IPS-NIHi11 (cell line): ENCODE data around the gene HEPHL1.
"Not testable (repeated sequence)": the region's sequence is repeated elsewhere in the genome, so short reads cannot be mapped to it uniquely, and the experiment has no call there.

ENCODE experiments used
- DNase-seq: peaks from one replicate; pipeline ENCODE4 v3.0.0; 2012; ENCODE audit warnings: mixed read lengths, low spot score

The HEPHL1 gene

DNA sequence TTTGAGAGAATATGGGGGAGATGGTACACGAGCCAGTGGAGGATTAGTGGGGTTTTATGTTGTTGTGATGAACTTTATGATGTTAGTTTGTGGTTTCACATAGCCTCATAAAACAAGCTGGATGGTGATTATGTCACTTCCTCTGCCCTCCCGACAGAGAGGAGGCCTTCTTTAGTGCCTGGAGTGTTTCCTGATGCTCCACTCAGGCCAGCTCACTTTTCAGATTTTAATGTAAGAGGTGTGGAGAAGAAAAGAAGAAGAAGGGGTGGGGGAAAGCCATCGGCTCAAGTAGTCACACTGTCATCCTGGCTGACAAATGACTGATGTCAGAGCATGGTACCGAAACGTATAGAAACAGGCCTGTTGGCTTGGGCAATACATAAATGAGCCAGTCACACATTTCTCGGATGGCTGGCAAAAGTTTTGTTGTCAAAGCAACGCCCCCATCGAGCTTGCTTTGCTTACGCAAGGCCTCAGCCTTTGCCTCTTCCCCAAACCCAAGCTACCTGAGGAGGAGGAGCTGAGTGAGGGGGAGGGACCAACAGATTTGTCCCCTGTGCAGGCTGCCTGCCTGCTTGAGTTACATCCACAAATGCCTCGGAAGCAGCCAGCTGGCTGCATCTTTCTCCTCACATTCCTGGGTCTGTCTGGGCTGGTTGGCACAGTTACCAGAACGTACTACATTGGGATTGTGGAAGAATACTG is at the start of gene HEPHL1:
HEPHL1 (plus strand) TSS at position 578 of the 705 bp plus-strand sequence; CDS start at position 593, 15 bp downstream.
- DNase-seq = peak; percentile 25

- DNase-seq = no peak
Measured at GRCh38 chr11:93972790-93973189, 48.4 kb upstream of the HEPHL1 start.

DNA sequence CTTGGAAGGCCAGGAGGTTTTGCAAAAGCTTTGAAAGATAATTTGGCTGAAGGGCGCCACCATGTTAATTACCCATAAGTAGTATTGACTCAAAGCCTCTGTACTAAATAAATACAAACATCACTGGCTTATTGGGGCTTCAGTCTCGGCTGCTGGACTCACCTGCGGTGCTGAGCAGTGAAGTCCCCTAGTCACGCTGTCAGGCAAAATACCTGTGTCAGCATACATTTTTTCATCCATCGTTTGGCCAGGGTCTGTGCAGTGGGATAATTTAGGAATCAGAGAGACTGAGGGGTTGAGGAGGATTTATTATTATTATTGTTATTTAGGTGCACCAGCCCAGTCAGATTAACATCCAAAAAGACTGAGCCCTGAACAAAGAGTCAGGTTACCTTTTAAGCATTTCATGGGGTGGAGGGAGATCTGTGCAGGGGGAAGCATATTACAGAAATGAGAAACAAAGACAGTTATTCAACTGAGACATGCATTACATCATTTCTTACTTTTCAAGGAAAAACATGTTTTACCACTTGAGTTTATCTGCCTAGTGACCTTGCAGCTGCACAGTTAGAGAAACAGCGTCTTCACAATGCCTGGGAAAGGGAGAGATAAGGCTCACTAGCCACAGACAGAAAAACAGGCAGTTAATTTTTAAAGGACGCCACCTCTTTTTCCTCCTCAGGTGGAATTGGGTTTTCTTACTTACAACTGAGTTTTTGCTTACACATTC is 47.7 kb upstream of the HEPHL1 start:
- not testable (repeated sequence) for DNase-seq

GRCh38 chr11:93974759-93975158 is 46.4 kb upstream of the HEPHL1 start:
- DNase-seq = no peak

GRCh38 chr11:93976577-93977254 is 44.4 kb upstream of the HEPHL1 start:
- DNase-seq = not testable (repeated sequence)

DNA sequence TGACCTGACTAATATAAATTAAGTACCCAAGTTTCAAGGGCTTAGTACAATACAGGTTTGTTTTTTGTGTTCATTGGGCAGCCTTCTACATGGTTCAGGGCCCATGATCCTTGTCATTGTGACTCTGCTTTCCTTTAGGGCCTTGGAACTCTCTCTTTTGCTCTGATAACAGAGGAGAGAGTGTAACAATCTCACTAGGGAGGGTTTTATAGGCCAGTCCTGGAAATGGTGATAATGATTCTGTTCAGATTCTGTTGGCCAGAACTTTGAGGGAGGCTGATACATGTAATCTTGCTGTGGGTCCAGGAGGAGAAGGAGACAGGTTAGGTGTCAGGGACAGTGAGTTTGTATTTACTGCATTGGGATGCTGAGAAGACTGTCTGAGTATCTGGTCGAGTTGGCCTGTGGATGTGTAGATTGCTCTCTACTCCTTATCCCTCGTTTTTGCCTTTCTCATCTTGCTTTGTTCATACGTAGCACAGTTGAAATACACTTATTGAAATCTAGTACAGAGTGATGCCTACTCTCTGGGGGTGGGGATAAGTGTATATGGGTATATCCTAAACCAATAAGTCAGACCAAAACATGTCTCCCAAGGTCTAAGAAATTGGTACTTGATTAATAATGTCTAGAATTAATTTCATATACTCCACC is 37.5 kb upstream of the HEPHL1 start:
- no peak for DNase-seq

GRCh38 chr11:93984196-93984567 is 37.0 kb upstream of the HEPHL1 start:
- DNase-seq = no peak

DNA sequence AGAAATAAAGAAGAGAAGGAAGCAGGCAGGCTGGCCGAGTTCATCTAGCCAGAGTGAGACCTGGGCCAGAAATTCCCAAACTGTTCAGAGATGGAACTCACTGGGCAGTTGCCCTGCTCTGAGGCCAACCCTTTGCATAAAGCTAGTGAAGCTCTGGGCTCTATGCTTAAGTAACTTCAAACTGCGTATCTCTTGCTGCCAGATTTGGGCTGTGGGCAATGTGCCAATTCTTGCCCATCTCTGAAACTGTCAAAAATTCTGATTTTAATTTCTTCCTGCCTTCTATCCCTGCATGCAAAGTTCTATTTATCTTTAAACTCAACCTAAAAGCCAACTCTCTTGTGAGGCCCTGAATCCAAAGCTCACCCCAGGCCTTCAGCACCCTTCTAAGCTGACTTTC is 36.2 kb upstream of the HEPHL1 start:
- no peak for DNase-seq

DNA sequence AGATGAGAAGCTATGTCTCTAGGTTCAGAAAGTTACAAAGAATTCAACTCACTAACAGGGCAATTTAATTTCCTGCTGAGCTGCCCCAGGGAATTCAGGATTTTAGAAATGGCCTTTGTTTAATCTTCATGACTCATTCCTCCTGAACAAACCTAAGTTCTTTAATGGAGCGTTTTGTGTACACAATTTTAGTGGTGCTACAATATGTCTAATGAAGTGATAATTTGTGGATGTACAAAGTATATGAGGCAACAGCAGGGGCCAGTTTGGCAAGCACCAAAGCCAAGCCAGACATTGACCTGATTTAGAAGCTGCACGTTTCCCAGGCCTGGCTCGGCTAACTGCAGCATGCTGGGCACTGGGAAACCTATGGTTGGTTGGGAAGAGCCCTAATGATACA is 34.4 kb upstream of the HEPHL1 start:
- DNase-seq = no peak

GRCh38 chr11:93988455-93988854 is 32.7 kb upstream of the HEPHL1 start:
- DNase-seq = no peak

DNA sequence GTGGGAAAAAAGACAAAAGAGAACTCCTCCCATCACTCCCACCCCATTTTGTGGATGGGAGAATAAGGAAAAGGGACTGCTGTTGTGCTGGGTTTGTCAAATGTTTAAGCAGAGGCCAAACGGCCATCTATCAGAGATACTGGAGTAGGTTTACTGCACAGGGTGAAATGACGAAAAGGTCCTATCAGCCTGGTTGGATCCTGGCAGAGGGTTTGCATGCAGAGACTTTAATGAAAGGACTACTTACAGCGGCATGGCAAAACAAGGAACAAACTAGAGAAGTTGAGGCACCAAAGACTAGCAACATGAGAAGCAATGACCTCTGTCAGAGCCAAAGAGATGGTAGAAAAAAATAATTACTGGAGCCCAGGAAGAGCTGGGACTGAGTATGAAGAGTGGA is 32.2 kb upstream of the HEPHL1 start:
- DNase-seq = no peak

DNA sequence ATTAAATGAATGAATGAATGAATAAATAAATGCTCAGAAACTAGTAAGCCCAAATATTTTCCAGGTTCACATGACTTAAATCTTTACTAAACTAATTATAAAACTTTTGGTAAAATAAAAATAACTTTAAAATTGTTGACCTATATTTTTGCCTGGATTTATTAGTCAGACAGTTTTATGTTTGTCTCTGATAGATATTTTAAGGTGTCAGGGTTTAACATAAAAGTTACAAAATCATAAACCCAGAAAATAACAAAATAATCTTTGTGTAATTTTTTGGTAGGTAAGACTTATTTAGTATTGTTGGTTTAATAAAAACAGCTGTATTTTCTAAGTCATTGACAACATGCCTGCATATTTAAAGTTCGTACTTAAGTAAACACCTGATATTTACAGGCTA is 27.4 kb upstream of the HEPHL1 start:
- DNase-seq = no peak

GRCh38 chr11:93997741-93998140 is 23.4 kb upstream of the HEPHL1 start:
- DNase-seq = no peak

- no peak for DNase-seq
Measured at GRCh38 chr11:94000659-94001058, 20.5 kb upstream of the HEPHL1 start.

- no peak for DNase-seq
Measured at GRCh38 chr11:94002226-94002625, 18.9 kb upstream of the HEPHL1 start.

DNA sequence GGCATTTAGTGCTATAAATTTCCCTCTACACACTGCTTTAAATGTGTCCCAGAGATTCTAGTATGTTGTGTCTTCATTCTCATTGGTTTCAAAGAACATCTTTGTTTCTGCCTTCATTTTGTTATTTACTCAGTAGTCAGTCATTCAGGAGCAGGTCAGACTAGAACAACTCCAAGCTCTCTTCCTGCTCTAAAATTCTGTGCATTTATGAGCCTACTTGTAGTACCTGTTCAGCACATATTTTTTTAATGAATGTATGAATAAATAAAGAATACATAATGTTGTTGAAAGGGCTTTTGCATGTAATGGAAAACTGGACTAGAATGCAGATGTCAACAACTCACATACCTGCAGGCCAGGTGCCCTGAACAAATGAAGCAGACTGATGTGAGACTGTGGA is 13.7 kb upstream of the HEPHL1 start:
- DNase-seq = no peak

GRCh38 chr11:94007906-94008305 is 13.2 kb upstream of the HEPHL1 start:
- no peak for DNase-seq

DNA sequence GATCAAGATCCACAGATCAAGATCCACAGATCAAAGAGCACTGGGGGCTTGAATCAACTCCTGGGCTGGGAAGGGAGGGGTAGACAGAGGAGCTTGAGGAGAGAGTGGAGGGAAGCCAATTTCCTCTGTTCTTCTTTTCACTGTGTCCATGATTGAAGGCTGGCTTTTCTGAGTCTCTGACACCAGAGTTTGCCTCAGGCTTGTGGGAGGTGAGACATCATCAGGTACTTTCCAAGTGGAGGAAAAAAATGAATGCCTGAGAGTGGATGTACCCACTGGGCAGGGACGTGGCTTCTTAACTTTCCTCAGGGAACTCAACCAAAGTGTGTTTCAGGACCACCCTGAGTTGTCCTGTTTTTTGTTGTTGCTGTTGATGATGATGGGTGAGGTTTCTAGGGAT is 11.0 kb upstream of the HEPHL1 start:
- DNase-seq = no peak

DNA sequence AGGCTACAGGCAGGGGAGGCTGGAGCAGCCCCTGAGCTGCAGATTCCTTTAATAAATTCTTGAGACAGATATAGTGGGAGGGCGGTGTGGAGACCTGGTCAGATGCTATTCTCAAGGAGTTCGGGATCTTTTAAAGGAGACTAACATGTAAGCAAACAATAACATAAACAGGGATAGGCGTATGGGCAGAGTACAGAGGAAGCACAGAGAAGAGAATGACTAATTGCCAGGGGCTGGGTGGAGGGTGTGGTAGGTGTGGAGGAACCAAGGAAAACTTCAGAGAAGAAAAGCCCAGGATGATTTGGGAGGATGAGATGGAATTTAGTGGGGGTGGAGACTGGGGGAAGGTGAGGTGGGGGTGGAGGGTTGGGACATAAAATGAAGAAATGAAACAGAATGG is 9.7 kb upstream of the HEPHL1 start:
- no peak for DNase-seq

DNA sequence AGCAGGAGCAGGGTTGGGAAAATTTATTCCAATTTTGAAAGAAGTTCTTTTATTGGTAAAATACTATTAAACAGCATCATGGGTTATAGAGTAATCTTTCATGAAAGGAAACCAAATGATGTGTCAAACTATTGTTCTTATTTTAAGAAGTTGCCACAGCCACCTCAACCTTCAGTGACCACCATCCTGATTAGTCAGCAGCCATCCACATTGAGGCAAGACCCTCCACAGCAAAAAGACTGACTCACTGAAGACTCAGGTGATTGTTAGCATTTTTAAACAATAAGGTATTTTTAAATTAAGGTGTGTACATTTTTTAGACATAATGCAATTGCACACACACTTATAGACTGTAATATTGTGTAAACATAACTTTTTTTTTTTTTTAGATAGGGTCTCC is 3.7 kb upstream of the HEPHL1 start:
- DNase-seq = no peak

GRCh38 chr11:94018721-94019120 is 2.4 kb upstream of the HEPHL1 start:
- no peak for DNase-seq

DNA sequence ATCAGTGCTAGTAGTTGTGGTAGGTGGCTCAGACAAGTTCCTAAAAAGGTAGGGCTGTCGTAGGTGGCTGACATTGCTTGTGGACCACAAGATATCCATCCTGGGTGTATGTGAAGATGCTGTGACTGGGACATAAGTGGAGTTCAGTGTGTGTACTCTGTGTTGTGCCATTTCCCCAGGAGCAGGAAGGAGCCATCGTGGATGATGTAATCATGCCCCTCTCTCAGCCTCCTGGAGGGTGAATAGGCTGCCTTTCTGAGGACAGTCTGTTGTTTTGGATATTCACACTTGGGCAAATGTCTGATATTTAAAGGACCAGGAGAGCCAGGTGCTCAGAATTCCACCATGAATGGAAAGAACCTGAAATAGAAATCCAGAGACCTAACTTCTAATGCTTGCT is 2.7 kb downstream of the HEPHL1 start:
- no peak for DNase-seq

- no peak for DNase-seq
Measured at GRCh38 chr11:94024547-94024946, 3.4 kb downstream of the HEPHL1 start.
